CD14-positive monocyte (primary cell): Measurements from ENCODE around the gene ATG7. TPM values are rescaled to one million over a fixed set of nuclear protein-coding genes. Genes with fewer than 3 reads are reported as not detected.

Experiments
- DNase-seq, 3 donors: peaks; one replicate each; pipeline ENCODE4 v3.0.0-alpha.2; 2011 to 2022
- H2AFZ ChIP-seq: 2 replicates; pipeline ENCODE4 v1.6.0; 2012; ENCODE audit warnings: mild to moderate bottlenecking, low read depth, low read length, inconsistent platforms; ENCODE audit not compliant: insufficient read depth, poor library complexity, severe bottlenecking
- H3K27ac ChIP-seq, 2 donors: 1 replicate in 1 of 2; 2 replicates in 1 of 2; pipeline ENCODE4 v1.5.1; 2012 to 2013; ENCODE audit warnings: low read length in 2 of 2, control low read depth in 1 of 2, inconsistent platforms in 1 of 2, low read depth in 1 of 2, mild to moderate bottlenecking in 1 of 2
- H3K27me3 ChIP-seq, 2 donors: one replicate each; pipeline versions ENCODE4 v1.6.0 to v1.6.1; 2011 to 2013; ENCODE audit warnings: low read length in 2 of 2; ENCODE audit not compliant: control insufficient read depth in 2 of 2, insufficient read depth in 2 of 2
- H3K36me3 ChIP-seq, 2 donors: replicated peaks in 1 of 2; 1 replicate in 1 of 2; 2 replicates in 1 of 2; pipeline versions ENCODE4 v1.5.1 to v1.6.1; 2012 to 2013; ENCODE audit warnings: low read length in 2 of 2, control low read depth in 1 of 2, inconsistent platforms in 1 of 2, mild to moderate bottlenecking in 1 of 2; ENCODE audit not compliant: insufficient read depth in 2 of 2, control insufficient read depth in 1 of 2
- H3K4me1 ChIP-seq, 2 donors: 1 replicate in 1 of 2; 2 replicates in 1 of 2; pipeline versions ENCODE4 v1.5.1 to v1.6.1; 2012 to 2013; ENCODE audit warnings: low read length in 2 of 2, control low read depth in 1 of 2, inconsistent platforms in 1 of 2, mild to moderate bottlenecking in 1 of 2, moderate library complexity in 1 of 2; ENCODE audit not compliant: insufficient read depth in 2 of 2, control insufficient read depth in 1 of 2
- H3K4me2 ChIP-seq: replicated peaks from 2 replicates; pipeline ENCODE3; 2012; ENCODE audit warnings: low read length, moderate library complexity, mild to moderate bottlenecking; ENCODE audit not compliant: poor library complexity, severe bottlenecking; ENCODE audit errors: extremely low read depth
- H3K4me3 ChIP-seq, 3 experiments: fragments of 200-600 bp in 1 of 3; sonication (generic) in 1 of 3; replicated peaks in 1 of 3; 1 replicate in 2 of 3; 2 replicates in 1 of 3; pipeline ENCODE4 v1.5.1; 2011 to 2013; ENCODE audit warnings: low read length in 3 of 3, mild to moderate bottlenecking in 3 of 3, control low read depth in 2 of 3, low read depth in 2 of 3, inconsistent platforms in 1 of 3, moderate library complexity in 1 of 3
- H3K79me2 ChIP-seq: 2 replicates; pipeline ENCODE4 v1.6.0; 2012; ENCODE audit warnings: mild to moderate bottlenecking, control low read depth, inconsistent platforms, low read length, moderate library complexity; ENCODE audit not compliant: insufficient read depth
- H3K9ac ChIP-seq: 2 replicates; pipeline ENCODE4 v1.6.0; 2017; ENCODE audit warnings: low read length, mild to moderate bottlenecking; ENCODE audit not compliant: insufficient read depth, poor library complexity, severe bottlenecking
- H3K9me3 ChIP-seq, 2 donors: replicated peaks in 1 of 2; 1 replicate in 1 of 2; 2 replicates in 1 of 2; pipeline versions ENCODE4 v1.5.1 to v1.6.1; 2012 to 2013; ENCODE audit warnings: low read length in 2 of 2, control low read depth in 1 of 2; ENCODE audit not compliant: control insufficient read depth in 1 of 2, insufficient read depth in 1 of 2
- H4K20me1 ChIP-seq: 2 replicates; pipeline ENCODE4 v1.6.0; 2012; ENCODE audit warnings: mild to moderate bottlenecking, low read length, control low read depth, moderate library complexity; ENCODE audit not compliant: insufficient read depth
- H3K27ac Mint-ChIP-seq, 7 donors: one replicate each; pipeline ENCODE4 v1.8.0; 2020; ENCODE audit warnings: mild to moderate bottlenecking in 7 of 7, mixed read lengths in 7 of 7, moderate library complexity in 6 of 7, inconsistent platforms in 2 of 7
- H3K27me3 Mint-ChIP-seq, 3 donors: one replicate each; pipeline ENCODE4 v1.8.0; 2021 to 2022; ENCODE audit warnings: low read depth in 3 of 3, mild to moderate bottlenecking in 3 of 3, mixed read lengths in 3 of 3, moderate library complexity in 3 of 3, inconsistent platforms in 1 of 3
- H3K36me3 Mint-ChIP-seq, 2 donors: one replicate each; pipeline ENCODE4 v1.8.0; 2020; ENCODE audit warnings: mixed read lengths in 2 of 2, inconsistent platforms in 1 of 2, mild to moderate bottlenecking in 1 of 2
- H3K4me1 Mint-ChIP-seq: one replicate; pipeline ENCODE4 v1.8.0; 2020; ENCODE audit warnings: mild to moderate bottlenecking, mixed read lengths
- H3K4me3 Mint-ChIP-seq, 2 donors: one replicate each; pipeline ENCODE4 v1.8.0; 2020; ENCODE audit warnings: mild to moderate bottlenecking in 2 of 2, mixed read lengths in 2 of 2, moderate library complexity in 1 of 2
- H3K9me3 Mint-ChIP-seq, 7 donors: one replicate each; pipeline ENCODE4 v1.8.0; 2020 to 2022; ENCODE audit warnings: mixed read lengths in 7 of 7, mild to moderate bottlenecking in 6 of 7, moderate library complexity in 6 of 7, inconsistent platforms in 2 of 7
- WGBS: methylation state at CpG from one replicate; pipeline ENCODE4 v1.1.5; 2013; ENCODE audit warnings: missing lambda C conversion rate; ENCODE audit not compliant: insufficient coverage; 5-methylcytosine and 5-hydroxymethylcytosine counted together
- intact Hi-C, 2 donors: fragments of 100-400 bp; cut with micrococcal nuclease; formaldehyde crosslinking; loops; one replicate each; pipeline versions ENCODE4 v1.15.0 to v1.15.1; 2023
- polyA plus RNA-seq, 3 donors: library from polyadenylated mRNA; depleted of rRNA in 1 of 3; unstranded in 2 of 3; stranded (reverse) in 1 of 3; fragments of 300-500 nt in 2 of 3; fragments of >200 nt in 1 of 3; fragmentation: Illumina TruSeq in 2 of 3; gene quantifications; 1 replicate in 2 of 3; 2 replicates in 1 of 3; pipeline ENCODE4 v1.2.3, GENCODE V29; 2012 to 2021
- TF ChIP-seq, protein P1 (sequence below): fragments of 200-600 bp; IDR thresholded peaks from one replicate; pipeline ENCODE4 v1.8.0; 2022; ENCODE audit warnings: antibody characterized with exemption, mild to moderate bottlenecking

Gene ATG7
- polyA plus RNA-seq, 3 donors: 57.4 to 101 (median 89.7) TPM

DNA sequence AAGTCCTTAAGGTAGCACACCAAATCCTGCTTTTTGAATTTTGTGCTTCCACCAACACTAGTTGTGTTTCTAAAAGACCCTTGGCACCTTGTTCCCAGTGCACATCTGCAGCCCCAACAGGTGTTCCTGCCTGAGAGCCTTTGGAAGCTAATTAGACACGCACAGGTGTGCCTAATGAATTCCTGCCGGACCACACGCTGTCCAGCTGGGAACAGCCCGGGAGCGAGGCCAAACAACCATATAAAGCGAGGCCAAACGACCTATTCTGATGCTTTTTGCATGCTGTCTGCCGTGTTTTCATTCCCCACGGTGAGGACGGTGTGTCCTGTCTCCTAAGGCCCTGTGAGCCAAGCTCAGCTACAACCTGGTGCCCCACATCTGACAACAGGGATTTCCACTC, 99.5 kb downstream of the ATG7 start:
- no peaks in the 10 kb centered on the region for H3K9me3 ChIP-seq
- H3K4me2 ChIP-seq: no peak overlapping the region
- TF ChIP-seq, protein P1, sequence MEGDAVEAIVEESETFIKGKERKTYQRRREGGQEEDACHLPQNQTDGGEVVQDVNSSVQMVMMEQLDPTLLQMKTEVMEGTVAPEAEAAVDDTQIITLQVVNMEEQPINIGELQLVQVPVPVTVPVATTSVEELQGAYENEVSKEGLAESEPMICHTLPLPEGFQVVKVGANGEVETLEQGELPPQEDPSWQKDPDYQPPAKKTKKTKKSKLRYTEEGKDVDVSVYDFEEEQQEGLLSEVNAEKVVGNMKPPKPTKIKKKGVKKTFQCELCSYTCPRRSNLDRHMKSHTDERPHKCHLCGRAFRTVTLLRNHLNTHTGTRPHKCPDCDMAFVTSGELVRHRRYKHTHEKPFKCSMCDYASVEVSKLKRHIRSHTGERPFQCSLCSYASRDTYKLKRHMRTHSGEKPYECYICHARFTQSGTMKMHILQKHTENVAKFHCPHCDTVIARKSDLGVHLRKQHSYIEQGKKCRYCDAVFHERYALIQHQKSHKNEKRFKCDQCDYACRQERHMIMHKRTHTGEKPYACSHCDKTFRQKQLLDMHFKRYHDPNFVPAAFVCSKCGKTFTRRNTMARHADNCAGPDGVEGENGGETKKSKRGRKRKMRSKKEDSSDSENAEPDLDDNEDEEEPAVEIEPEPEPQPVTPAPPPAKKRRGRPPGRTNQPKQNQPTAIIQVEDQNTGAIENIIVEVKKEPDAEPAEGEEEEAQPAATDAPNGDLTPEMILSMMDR: no peak
- intact Hi-C loops: loop anchor here in 1 of 2 donors (10.0 kb wide), 1 partner anchor 433 kb away; no protein-coding TSS in a partner anchor
- no peaks in the 10 kb centered on the region for H3K9me3 Mint-ChIP-seq
- peaks cover 74% of the 10 kb centered on the region for H4K20me1 ChIP-seq
- H3K4me3 Mint-ChIP-seq: no peak overlapping the region
- 97% methylated on average over 10 of the region's 10 CpGs for WGBS
- no peak overlapping the region for H3K4me3 ChIP-seq
- H3K4me1 ChIP-seq: peaks cover 9 to 10% of the 10 kb centered on the region in 2 donors
- no peak for DNase-seq
- H3K4me1 Mint-ChIP-seq: peaks cover 10% of the 10 kb centered on the region
- no peaks in the 10 kb centered on the region for H3K27me3 ChIP-seq
- H3K27ac ChIP-seq: no peak overlapping the region
- H3K36me3 Mint-ChIP-seq: peaks cover 65 to 97% of the 10 kb centered on the region in 2 donors
- H3K36me3 ChIP-seq: peaks cover 70 to 95% of the 10 kb centered on the region in 2 donors
- no peak overlapping the region for H3K9ac ChIP-seq
- peaks cover 0 to 2% (median 0%) of the 10 kb centered on the region in 3 donors for H3K27me3 Mint-ChIP-seq
- no peaks in the 10 kb centered on the region for H3K79me2 ChIP-seq
- no peak overlapping the region for H2AFZ ChIP-seq
- H3K27ac Mint-ChIP-seq: no peak overlapping the region

DNA sequence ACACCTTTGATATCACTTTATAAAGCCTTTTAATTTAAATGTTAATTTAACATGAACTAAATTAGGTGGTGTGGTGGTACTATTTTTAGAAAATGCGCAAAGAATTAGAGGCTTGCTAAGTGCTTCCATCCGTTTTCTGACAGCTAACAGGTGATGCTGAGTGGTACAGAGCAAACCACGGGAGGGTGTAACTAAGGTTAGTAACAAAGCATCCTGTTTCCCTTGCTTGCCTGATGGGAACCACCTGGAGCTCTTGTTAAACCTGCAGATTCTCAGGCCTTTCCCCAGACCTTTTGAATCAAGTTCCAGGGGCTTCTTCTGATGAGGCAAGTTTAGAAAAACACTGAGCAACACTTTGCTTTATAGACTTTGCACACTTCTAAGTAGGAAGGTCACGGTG, 101.0 kb downstream of the ATG7 start:
- peaks cover 0 to 2% (median 0%) of the 10 kb centered on the region in 3 donors for H3K27me3 Mint-ChIP-seq
- Histone ChIP-seq H3K4me2 (no peak overlapping the region), H3K27ac (peak overlapping the region in 1 of 2 donors; percentile 6), H2AFZ (no peak overlapping the region), H3K36me3 (peaks cover 75 to 98% of the 10 kb centered on the region in 2 donors), H3K27me3 (no peaks in the 10 kb centered on the region), H3K9me3 (no peaks in the 10 kb centered on the region), H3K79me2 (no peaks in the 10 kb centered on the region), H3K9ac (no peak overlapping the region), H3K4me3 (no peak overlapping the region), H4K20me1 (peaks cover 67% of the 10 kb centered on the region), H3K4me1 (no peaks in the 10 kb centered on the region)
- no peak overlapping the region for H3K27ac Mint-ChIP-seq
- WGBS: 62% methylated on average over 3 of the region's 4 CpGs
- no peak for DNase-seq
- H3K4me1 Mint-ChIP-seq: no peaks in the 10 kb centered on the region
- H3K4me3 Mint-ChIP-seq: no peak overlapping the region
- H3K36me3 Mint-ChIP-seq: peaks cover 62 to 99% of the 10 kb centered on the region in 2 donors
- H3K9me3 Mint-ChIP-seq: no peaks in the 10 kb centered on the region
- TF ChIP-seq, protein P1: no peak
- intact Hi-C loops: loop anchor here in 1 of 2 donors (10.0 kb wide), 1 partner anchor 432 kb away; no protein-coding TSS in a partner anchor
